Activated B cell treated with CpG ODN at 0.5 μM for 24 hours (primary cell): Measurements from ENCODE around the gene CASP1. TPM values are rescaled to one million over a fixed set of nuclear protein-coding genes. Genes with fewer than 3 reads are reported as not detected.

Experiments
- ATAC-seq: fragments of 200-7000 bp; cut with Tn5 transposase; one replicate; pipeline ENCODE4 v1.10.0; 2021; ENCODE audit warnings: low read depth, mild to moderate bottlenecking, moderate library complexity
- CTCF ChIA-PET: fragments of 350-600 bp; sonication (Branson Sonifier 250); formaldehyde crosslinking; loops from one replicate; lab custom pipeline; 2021; ENCODE audit warnings: antibody characterized with exemption; lab: Charles Lee
- POLR2A ChIA-PET: fragments of 350-600 bp; sonication (Branson Sonifier 250); formaldehyde crosslinking; loops from one replicate; lab custom pipeline; 2021; ENCODE audit warnings: antibody characterized with exemption; lab: Charles Lee
- DNase-seq: peaks from one replicate; pipeline ENCODE4 v3.0.0; 2022
- H3K27ac Mint-ChIP-seq: one replicate; pipeline ENCODE4 v1.8.0; 2020; ENCODE audit warnings: mixed read lengths
- H3K27me3 Mint-ChIP-seq: one replicate; pipeline ENCODE4 v1.8.0; 2021; ENCODE audit warnings: mixed read lengths
- H3K36me3 Mint-ChIP-seq: one replicate; pipeline ENCODE4 v1.8.0; 2021; ENCODE audit warnings: low read depth, mixed read lengths
- H3K4me1 Mint-ChIP-seq: one replicate; pipeline ENCODE4 v1.8.0; 2021; ENCODE audit warnings: mixed read lengths
- H3K4me3 Mint-ChIP-seq: one replicate; pipeline ENCODE4 v1.8.0; 2020; ENCODE audit warnings: mild to moderate bottlenecking, mixed read lengths
- H3K9me3 Mint-ChIP-seq: one replicate; pipeline ENCODE4 v1.8.0; 2020; ENCODE audit warnings: mixed read lengths
- CTCF ChIP-seq: fragments of 200-600 bp; IDR thresholded peaks from one replicate; pipeline ENCODE4 v1.8.0; 2022; ENCODE audit warnings: antibody characterized with exemption, mild to moderate bottlenecking
- intact Hi-C: fragments of 100-400 bp; cut with micrococcal nuclease; formaldehyde crosslinking; loops from one replicate; pipeline ENCODE4 v1.15.1; 2024
- total RNA-seq: library from RNA; stranded (reverse); gene quantifications from 2 replicates; pipeline ENCODE4 v1.2.3, GENCODE V29; 2022

Gene CASP1
- total RNA-seq, 1 donor from 2014 or later = 35.7 TPM

GRCh38 chr11:104979839-104980238 lies 55.1 kb downstream of the CASP1 start:
- Mint-ChIP-seq H3K36me3 (no peaks in the 10 kb centered on the region), H3K4me3 (no peak overlapping the region), H3K9me3 (no peaks in the 10 kb centered on the region), H3K27me3 (no peaks in the 10 kb centered on the region), H3K27ac (no peak overlapping the region), H3K4me1 (no peaks in the 10 kb centered on the region)
- ChIA-PET POLR2A (no interaction called here), CTCF (no interaction called here)
- no peak for ATAC-seq
- TF ChIP-seq CTCF = no peak
- intact Hi-C loops = no loop called here
- DNase-seq = no peak

Other genes with a start within 250 kb of the CASP1 start
- gene CASP12, start 136.7 kb downstream of the CASP1 start, total RNA-seq = not detected in 2 replicates
- gene CASP4, start 66.6 kb downstream of the CASP1 start, total RNA-seq = 87.8 and 88.7 TPM in 2 replicates
- 0.32 TPM in 1 of 2 replicates, not detected in the other for gene CASP5, start 12.0 kb downstream of the CASP1 start, total RNA-seq
- 31.5 and 33.1 TPM in 2 replicates for gene CARD16, start 10.2 kb upstream of the CASP1 start, total RNA-seq
- gene CARD18, start 104.6 kb upstream of the CASP1 start, total RNA-seq = not detected in 2 replicates